GM20000 (cell line): ENCODE results near the gene PACSIN3.
A peak's percentile ranks its signal among the peaks of the same experiment; 100 is the strongest.

Source experiments
- DNase-seq: peaks from one replicate; pipeline ENCODE4 v3.0.0; 2012; ENCODE audit warnings: low spot score
- TF ChIP-seq, protein P1 (sequence below): IDR thresholded peaks from 2 replicates; pipeline ENCODE4 v1.5.1; 2012; ENCODE audit warnings: mild to moderate bottlenecking, control low read depth; ENCODE audit errors: extremely low read depth, missing control alignments

Gene PACSIN3

DNA sequence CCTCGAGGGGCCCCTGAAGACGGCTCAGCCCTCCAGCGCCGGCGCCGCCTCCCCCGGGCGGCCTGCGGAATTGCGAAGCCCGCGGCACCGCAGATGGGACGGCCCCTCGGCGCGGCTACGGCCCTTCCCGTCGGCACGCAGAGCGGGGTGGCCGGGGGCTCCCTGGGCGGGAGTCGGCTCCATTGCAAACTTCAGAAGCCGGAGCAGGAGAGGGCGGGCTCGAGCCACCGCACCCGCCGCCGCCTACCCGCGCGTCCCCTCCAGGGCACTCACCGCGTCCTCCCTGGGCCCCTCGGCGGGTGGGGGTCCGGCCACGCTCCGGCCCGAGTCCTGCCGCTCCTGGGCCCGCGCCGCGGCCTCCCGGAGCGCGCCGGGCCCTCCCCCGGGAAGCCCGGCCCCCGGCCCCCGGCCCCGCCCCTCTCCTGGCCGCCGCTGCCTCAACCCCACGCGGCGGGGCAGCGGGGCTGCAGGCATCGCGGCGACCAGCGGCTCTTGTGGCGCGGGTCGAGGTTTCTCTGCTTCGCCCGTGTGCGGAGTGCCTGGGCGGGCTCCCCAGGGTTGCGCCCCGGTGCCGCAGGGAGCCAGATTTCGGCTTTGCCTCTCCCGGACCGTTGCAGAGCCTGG lies at the start of gene PACSIN3:
TSS of gene PACSIN3 (minus strand) at position 359 of the 624 bp plus-strand sequence. CDS start 3,707 bp downstream, outside the sequence.
- TF ChIP-seq, protein P1, sequence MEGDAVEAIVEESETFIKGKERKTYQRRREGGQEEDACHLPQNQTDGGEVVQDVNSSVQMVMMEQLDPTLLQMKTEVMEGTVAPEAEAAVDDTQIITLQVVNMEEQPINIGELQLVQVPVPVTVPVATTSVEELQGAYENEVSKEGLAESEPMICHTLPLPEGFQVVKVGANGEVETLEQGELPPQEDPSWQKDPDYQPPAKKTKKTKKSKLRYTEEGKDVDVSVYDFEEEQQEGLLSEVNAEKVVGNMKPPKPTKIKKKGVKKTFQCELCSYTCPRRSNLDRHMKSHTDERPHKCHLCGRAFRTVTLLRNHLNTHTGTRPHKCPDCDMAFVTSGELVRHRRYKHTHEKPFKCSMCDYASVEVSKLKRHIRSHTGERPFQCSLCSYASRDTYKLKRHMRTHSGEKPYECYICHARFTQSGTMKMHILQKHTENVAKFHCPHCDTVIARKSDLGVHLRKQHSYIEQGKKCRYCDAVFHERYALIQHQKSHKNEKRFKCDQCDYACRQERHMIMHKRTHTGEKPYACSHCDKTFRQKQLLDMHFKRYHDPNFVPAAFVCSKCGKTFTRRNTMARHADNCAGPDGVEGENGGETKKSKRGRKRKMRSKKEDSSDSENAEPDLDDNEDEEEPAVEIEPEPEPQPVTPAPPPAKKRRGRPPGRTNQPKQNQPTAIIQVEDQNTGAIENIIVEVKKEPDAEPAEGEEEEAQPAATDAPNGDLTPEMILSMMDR, result no peak
- peak; percentile 85 for DNase-seq

DNA sequence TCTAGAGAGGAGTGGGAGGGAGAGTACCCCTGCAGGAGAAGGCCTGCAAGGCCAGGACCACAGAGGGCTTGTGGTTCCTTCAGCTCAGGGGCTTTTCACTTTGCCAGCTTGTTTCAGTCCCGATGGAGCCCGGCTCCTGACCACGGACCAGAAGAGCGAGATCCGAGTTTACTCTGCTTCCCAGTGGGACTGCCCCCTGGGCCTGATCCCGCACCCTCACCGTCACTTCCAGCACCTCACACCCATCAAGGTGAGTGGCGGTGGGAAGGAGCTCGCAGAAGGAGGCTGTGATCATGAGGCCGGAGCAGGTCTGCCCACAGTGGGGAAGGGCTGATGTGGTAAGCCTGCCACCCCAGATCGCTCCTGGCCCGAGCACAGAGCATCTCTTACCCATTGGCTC lies 48.9 kb upstream of the PACSIN3 start:
- TF ChIP-seq, protein P1, result no peak
- no peak for DNase-seq

DNA sequence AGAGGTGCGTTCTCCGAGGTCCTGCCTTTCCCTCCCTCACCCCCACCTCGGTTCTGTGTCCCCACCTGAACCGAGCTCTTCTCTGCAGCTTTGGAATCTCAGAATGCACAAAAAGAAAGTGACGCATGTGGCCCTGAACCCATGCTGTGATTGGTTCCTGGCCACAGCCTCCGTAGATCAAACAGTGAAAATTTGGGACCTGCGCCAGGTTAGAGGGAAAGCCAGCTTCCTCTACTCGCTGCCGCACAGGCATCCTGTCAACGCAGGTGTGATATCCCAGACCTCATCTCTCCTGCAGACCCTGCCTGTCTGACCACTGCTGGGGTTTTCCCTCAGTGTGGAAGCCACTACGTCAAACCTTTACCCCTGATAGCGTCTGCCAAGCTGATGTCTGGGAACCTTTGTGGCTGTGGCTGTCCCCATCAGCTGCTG lies 48.5 kb upstream of the PACSIN3 start:
- TF ChIP-seq, protein P1, result no peak
- DNase-seq, result no peak

DNA sequence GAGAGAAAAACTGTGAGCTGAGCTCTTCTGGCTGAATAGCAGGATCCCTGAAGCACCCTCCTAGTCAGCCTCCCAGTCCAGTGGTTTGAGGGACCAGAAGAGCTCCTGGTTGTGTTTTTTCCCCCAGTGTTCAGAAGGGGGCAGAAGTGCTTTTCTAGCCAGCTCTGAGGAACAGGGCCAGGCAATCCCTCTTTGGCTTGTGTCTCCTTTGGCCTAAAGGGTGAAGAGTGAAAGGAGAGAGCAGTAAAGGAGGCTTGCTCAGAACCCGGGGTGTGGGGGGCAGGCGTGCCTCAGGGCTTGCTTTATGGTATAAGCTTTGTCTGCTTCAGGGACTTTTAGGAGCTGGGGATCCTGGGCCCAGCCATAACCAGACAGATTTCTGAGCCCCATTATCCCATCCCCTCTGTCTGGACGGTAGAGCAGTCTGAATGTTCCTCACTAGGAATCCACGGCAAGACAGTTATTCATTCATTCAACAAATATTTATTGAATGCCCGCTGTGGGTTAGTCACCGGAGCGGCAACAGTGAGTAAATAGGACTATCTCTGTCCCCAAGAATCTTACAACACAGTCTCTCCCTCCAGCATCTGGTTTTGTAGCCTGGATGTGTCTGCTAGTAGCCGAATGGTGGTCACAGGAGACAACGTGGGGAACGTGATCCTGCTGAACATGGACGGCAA lies 47.9 kb upstream of the PACSIN3 start:
- TF ChIP-seq, protein P1, result no peak
- no peak for DNase-seq

DNA sequence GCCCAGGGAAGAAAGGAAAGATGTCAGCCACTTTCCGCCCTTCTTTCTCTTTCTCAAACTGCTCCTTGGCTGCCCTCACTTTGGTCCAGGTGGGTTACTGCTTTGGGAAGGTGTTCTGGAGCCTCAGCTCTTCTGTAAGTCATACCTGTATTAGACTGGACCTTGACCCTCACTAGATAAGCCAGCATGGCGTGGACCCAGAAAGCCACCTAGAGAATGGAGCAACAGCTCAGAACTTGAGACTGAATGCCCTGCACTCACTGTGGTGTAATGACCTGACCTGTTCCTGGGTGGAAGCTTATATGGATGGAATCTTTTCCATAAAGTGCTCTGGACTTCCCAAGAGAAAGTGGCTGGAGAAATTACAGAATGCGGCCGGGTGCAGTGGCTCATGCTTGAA lies 46.8 kb upstream of the PACSIN3 start:
- TF ChIP-seq, protein P1, result no peak

DNA sequence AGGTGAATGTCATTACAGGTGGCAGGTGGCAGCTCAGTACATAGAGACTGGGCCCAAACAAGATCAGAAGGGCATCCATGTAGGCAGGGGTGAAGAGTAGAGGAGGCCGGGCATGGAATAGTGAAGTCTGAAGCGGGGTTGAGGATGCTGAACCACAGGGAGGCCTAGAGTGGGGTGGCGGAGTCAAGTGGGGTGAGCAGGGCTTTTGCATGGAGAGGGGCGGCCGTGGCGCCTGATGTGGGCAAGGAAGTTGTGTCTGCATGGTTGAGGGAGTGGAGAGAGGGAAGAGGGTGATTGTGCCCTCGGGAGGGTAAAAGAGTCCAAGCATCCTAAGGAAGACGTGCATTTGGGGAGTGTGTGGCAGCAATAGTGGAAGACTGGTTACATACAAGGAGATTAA lies 42.9 kb upstream of the PACSIN3 start:
- no peak for DNase-seq
- TF ChIP-seq, protein P1, result no peak

More for the DNA sequence above, 46.8 kb upstream of the PACSIN3 start:
- DNase-seq, result no peak

DNA sequence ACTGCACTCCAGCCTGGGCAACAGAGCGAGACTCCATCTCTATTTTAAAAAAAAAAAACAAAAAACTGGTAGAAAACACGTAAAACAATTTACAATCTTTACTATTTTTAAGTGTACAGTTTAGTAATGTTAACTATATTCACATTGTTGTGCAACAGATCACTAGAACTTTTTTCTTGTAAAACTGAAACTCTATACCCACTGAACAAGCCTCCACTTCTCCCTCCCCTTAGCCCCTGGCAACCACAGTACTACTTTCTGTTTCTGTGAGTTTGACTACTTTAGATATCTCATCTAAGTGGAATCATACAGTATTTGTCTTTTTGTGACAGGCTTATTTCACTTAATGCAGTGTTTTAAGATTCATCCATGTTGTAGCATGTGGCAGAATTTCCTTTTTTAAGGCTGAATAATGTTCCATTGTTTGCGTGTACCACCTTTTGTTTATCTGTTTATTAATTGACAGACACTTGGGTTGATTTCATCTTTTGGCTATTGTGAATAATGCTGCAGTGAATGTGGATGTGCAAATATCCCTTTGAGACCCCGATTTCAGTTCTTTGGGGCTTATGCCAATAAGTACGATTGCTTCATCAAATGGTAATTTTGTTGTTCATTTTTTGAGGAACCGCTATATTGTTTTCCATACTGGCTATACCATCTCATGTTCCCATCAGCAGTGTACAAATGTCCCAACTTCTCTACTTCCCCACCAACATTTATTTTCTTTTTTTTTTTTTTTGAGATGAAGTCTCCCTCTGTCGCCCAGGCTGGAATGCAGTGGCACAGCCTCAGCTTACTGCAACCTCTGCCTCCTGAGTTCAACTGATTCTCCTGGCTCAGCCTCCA lies 39.5 kb upstream of the PACSIN3 start:
- no peak for DNase-seq
- TF ChIP-seq, protein P1, result no peak
